ENCODE measurements around the gene LHFPL2.

The LHFPL2 gene

GRCh38 chr5:78552729-78553342 lies 95.7 kb downstream of the LHFPL2 start:
- Histone ChIP-seq H3K9me3 (ENCODE audit: insufficient read depth, low read length) (peaks cover 22% of the 10 kb centered on the region), H3K4me3 (ENCODE audit: insufficient read length, low read depth) (no peak overlapping the region), H3K4me1 (ENCODE audit: insufficient read depth, insufficient read length) (no peaks in the 10 kb centered on the region), H3K36me3 (ENCODE audit: insufficient read depth, insufficient read length, low read length) (peaks cover 15% of the 10 kb centered on the region), H3K9ac (ENCODE audit: insufficient read length, low read depth) (no peak overlapping the region), H3K27me3 (ENCODE audit: insufficient read depth, insufficient read length) (no peaks in the 10 kb centered on the region)
- no peak for TF ChIP-seq ZNF274 (IDR thresholded peaks at IDR 0.05; ENCODE audit: low read depth, low read length)
- TF ChIP-seq SUZ12 (IDR thresholded peaks at IDR 0.05; ENCODE audit: extremely low read depth, insufficient read depth, insufficient read length) = no peak
- TF ChIP-seq YY1 (IDR thresholded peaks at IDR 0.05; ENCODE audit: insufficient read depth, insufficient read length) = no peak
- DNase-seq (ENCODE audit: low read depth, low spot score) = no peak

GRCh38 chr5:78550891-78551290 lies 97.7 kb downstream of the LHFPL2 start:
- Histone ChIP-seq H3K36me3 (ENCODE audit: insufficient read depth, insufficient read length, low read length) (peaks cover 18% of the 10 kb centered on the region), H3K9me3 (ENCODE audit: insufficient read depth, low read length) (peaks cover 22% of the 10 kb centered on the region), H3K4me3 (ENCODE audit: insufficient read length, low read depth) (no peak overlapping the region), H3K9ac (ENCODE audit: insufficient read length, low read depth) (no peak overlapping the region), H3K4me1 (ENCODE audit: insufficient read depth, insufficient read length) (no peaks in the 10 kb centered on the region), H3K27me3 (ENCODE audit: insufficient read depth, insufficient read length) (no peaks in the 10 kb centered on the region)
- TF ChIP-seq ZNF274 (IDR thresholded peaks at IDR 0.05; ENCODE audit: low read depth, low read length) (no peak), YY1 (IDR thresholded peaks at IDR 0.05; ENCODE audit: insufficient read depth, insufficient read length) (no peak), SUZ12 (IDR thresholded peaks at IDR 0.05; ENCODE audit: extremely low read depth, insufficient read depth, insufficient read length) (no peak)
- no peak for DNase-seq (ENCODE audit: low read depth, low spot score)

- Histone ChIP-seq H3K4me3 (ENCODE audit: insufficient read length, low read depth) (no peak overlapping the region), H3K9ac (ENCODE audit: insufficient read length, low read depth) (no peak overlapping the region), H3K27me3 (ENCODE audit: insufficient read depth, insufficient read length) (no peaks in the 10 kb centered on the region), H3K4me1 (ENCODE audit: insufficient read depth, insufficient read length) (no peaks in the 10 kb centered on the region), H3K36me3 (ENCODE audit: insufficient read depth, insufficient read length, low read length) (peaks cover 18% of the 10 kb centered on the region), H3K9me3 (ENCODE audit: insufficient read depth, low read length) (peaks cover 22% of the 10 kb centered on the region)
- TF ChIP-seq YY1 (IDR thresholded peaks at IDR 0.05; ENCODE audit: insufficient read depth, insufficient read length) (no peak), ZNF274 (IDR thresholded peaks at IDR 0.05; ENCODE audit: low read depth, low read length) (no peak), SUZ12 (IDR thresholded peaks at IDR 0.05; ENCODE audit: extremely low read depth, insufficient read depth, insufficient read length) (no peak)
- DNase-seq (ENCODE audit: low read depth, low spot score) = no peak
Observed at GRCh38 chr5:78549043-78549442, 99.5 kb downstream of the LHFPL2 start.

- H3K36me3 ChIP-seq (ENCODE audit: insufficient read depth, insufficient read length, low read length) = peaks cover 20% of the 10 kb centered on the region
- H3K4me1 ChIP-seq (ENCODE audit: insufficient read depth, insufficient read length) = peaks cover under 1% of the 10 kb centered on the region
- TF ChIP-seq ZNF274 (IDR thresholded peaks at IDR 0.05; ENCODE audit: low read depth, low read length) = no peak
- TF ChIP-seq YY1 (IDR thresholded peaks at IDR 0.05; ENCODE audit: insufficient read depth, insufficient read length) = no peak
- TF ChIP-seq SUZ12 (IDR thresholded peaks at IDR 0.05; ENCODE audit: extremely low read depth, insufficient read depth, insufficient read length) = no peak
- H3K4me3 ChIP-seq (ENCODE audit: insufficient read length, low read depth) = no peak overlapping the region
- H3K9me3 ChIP-seq (ENCODE audit: insufficient read depth, low read length) = peaks cover 22% of the 10 kb centered on the region
- no peaks in the 10 kb centered on the region for H3K27me3 ChIP-seq (ENCODE audit: insufficient read depth, insufficient read length)
- H3K9ac ChIP-seq (ENCODE audit: insufficient read length, low read depth) = no peak overlapping the region
- DNase-seq (ENCODE audit: low read depth, low spot score) = no peak
Observed at GRCh38 chr5:78547731-78548615, 100.6 kb downstream of the LHFPL2 start.

GRCh38 chr5:78547183-78547582 lies 101.4 kb downstream of the LHFPL2 start:
- DNase-seq (ENCODE audit: low read depth, low spot score) = no peak
- Histone ChIP-seq H3K4me1 (ENCODE audit: insufficient read depth, insufficient read length) (peaks cover 7% of the 10 kb centered on the region), H3K9ac (ENCODE audit: insufficient read length, low read depth) (no peak overlapping the region), H3K36me3 (ENCODE audit: insufficient read depth, insufficient read length, low read length) (peaks cover 19% of the 10 kb centered on the region), H3K4me3 (ENCODE audit: insufficient read length, low read depth) (no peak overlapping the region), H3K27me3 (ENCODE audit: insufficient read depth, insufficient read length) (no peaks in the 10 kb centered on the region), H3K9me3 (ENCODE audit: insufficient read depth, low read length) (peaks cover 19% of the 10 kb centered on the region)
- TF ChIP-seq SUZ12 (IDR thresholded peaks at IDR 0.05; ENCODE audit: extremely low read depth, insufficient read depth, insufficient read length) (no peak), ZNF274 (IDR thresholded peaks at IDR 0.05; ENCODE audit: low read depth, low read length) (no peak), YY1 (IDR thresholded peaks at IDR 0.05; ENCODE audit: insufficient read depth, insufficient read length) (no peak)

- Histone ChIP-seq H3K9me3 (ENCODE audit: insufficient read depth, low read length) (peaks cover 19% of the 10 kb centered on the region), H3K4me1 (ENCODE audit: insufficient read depth, insufficient read length) (peaks cover 8% of the 10 kb centered on the region), H3K36me3 (ENCODE audit: insufficient read depth, insufficient read length, low read length) (peaks cover 19% of the 10 kb centered on the region), H3K9ac (ENCODE audit: insufficient read length, low read depth) (no peak overlapping the region), H3K4me3 (ENCODE audit: insufficient read length, low read depth) (no peak overlapping the region), H3K27me3 (ENCODE audit: insufficient read depth, insufficient read length) (no peaks in the 10 kb centered on the region)
- no peak for DNase-seq (ENCODE audit: low read depth, low spot score)
- TF ChIP-seq ZNF274 (IDR thresholded peaks at IDR 0.05; ENCODE audit: low read depth, low read length) = no peak
- TF ChIP-seq SUZ12 (IDR thresholded peaks at IDR 0.05; ENCODE audit: extremely low read depth, insufficient read depth, insufficient read length) = no peak
Observed at GRCh38 chr5:78546276-78546996, 102.1 kb downstream of the LHFPL2 start.

GRCh38 chr5:78545406-78545805 lies 103.2 kb downstream of the LHFPL2 start:
- H3K4me1 ChIP-seq (ENCODE audit: insufficient read depth, insufficient read length) = peaks cover 8% of the 10 kb centered on the region
- H3K4me3 ChIP-seq (ENCODE audit: insufficient read length, low read depth) = no peak overlapping the region
- no peak for DNase-seq (ENCODE audit: low read depth, low spot score)
- peaks cover 19% of the 10 kb centered on the region for H3K9me3 ChIP-seq (ENCODE audit: insufficient read depth, low read length)
- no peaks in the 10 kb centered on the region for H3K27me3 ChIP-seq (ENCODE audit: insufficient read depth, insufficient read length)
- H3K9ac ChIP-seq (ENCODE audit: insufficient read length, low read depth) = no peak overlapping the region
- TF ChIP-seq SUZ12 (IDR thresholded peaks at IDR 0.05; ENCODE audit: extremely low read depth, insufficient read depth, insufficient read length) = no peak
- TF ChIP-seq ZNF274 (IDR thresholded peaks at IDR 0.05; ENCODE audit: low read depth, low read length) = no peak
- peaks cover 19% of the 10 kb centered on the region for H3K36me3 ChIP-seq (ENCODE audit: insufficient read depth, insufficient read length, low read length)
